Erythroblast (primary cell): ENCODE results near the gene SEC62.

Experiments
- GATA1 ChIP-seq: IDR thresholded peaks from 2 replicates; pipeline ENCODE4 v1.6.1; 2011; ENCODE audit warnings: low read depth, mild to moderate bottlenecking, control low read depth, low read length, moderate library complexity
- POLR2A ChIP-seq: IDR thresholded peaks from 2 replicates; pipeline ENCODE4 v1.6.1; 2011; ENCODE audit warnings: mild to moderate bottlenecking, low read length

DNA sequence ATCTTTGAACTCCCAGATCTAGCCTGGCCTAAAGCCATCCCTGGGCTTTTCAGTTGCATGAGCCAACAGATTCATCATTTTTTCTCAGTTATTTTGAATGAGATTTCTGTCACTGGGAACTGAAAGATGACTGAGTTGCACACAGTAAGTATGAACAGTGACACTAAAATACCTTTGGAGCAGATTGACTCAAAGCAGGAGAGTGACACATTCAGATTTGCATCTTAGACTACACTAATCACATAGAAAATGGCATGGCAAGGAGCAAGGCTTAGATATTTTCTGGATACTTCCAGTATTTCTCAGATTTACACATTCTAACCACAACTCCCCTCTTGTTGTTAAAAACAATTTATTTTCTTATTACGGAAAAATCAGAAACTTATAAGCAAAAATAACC is 32.8 kb downstream of the SEC62 start:
- TF ChIP-seq POLR2A (no peak), GATA1 (no peak)
